Measurements from ENCODE around the gene STIM1.
"Not testable (repeated sequence)": the region's sequence is repeated elsewhere in the genome, so short reads cannot be mapped to it uniquely, and the experiment has no call there.

STIM1 gene

DNA sequence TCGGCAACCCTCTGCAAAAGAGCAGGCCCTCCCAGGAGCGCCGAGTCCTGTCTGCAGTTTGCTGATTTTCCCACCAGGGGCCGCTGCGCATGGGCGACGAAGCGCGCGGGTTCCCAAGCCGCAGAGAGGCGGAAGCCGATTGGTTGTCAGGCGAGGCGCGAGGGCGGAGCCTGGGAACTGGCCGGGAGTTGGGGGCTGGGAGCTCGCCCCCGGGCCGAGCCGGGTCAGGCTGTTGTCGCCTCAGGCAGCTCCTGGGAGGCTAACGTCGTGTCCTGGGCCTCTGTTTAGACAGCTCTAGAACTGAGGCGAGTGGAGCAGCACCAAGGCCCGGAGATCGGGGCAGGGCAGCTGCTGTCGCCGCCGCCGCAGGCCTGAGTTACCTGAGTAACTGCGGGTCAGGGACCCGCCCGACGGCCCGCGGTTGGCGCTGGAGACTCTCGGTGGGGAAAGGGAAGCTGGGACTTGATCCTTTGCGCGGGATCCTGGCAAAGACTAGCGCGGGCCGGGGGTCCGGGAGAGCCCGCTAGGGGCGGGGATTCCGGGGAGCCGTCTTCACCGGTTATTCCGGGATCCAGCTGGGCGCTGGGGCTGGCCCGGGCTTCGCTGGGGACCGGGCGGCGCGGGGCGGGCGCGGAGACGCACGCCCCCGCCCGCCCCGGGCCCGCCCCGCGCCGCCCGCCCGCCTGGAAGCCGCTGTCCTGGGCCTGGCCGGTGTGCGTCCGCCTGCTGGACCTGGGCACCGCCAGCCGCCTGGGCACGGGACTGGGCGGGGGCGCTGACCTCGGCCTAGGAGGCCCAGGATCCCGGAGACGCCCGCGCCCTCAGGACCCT, at the start of gene STIM1:
TSS of gene STIM1 (plus strand) at position 688 of the 831 bp plus-strand sequence. CDS start 607 bp downstream, outside the sequence.
- peak; percentile 81 to 89 for DNase-seq

GRCh38 chr11:3807909-3808860, 47.3 kb upstream of the STIM1 start, which contains the start of gene PGAP2:
TSS of gene PGAP2 (plus strand) at chr11:3808560. CDS start at chr11:3811260, 2,700 bp downstream.
- peak in 1 of 2 experiments; percentile 22 for DNase-seq

- peak in 1 of 2 experiments; percentile 42 for DNase-seq
Measured at GRCh38 chr11:3808861-3809623, 46.4 kb upstream of the STIM1 start.

DNA sequence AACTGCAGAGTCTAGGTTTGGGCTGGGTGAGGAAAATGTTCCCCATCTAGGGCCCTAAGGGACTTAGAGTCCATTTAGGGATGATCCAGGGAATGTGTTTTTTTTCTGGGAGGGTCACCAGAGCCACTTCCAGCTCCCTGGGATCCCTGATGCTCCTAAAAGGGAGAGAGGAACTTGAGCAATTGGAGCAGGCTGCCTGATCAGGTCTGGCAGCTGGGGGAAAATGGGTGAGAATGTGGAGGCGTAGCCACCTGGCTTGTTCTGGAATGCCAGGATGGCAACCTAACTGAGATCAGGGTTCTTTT, 45.9 kb upstream of the STIM1 start:
- no peak for DNase-seq

- no peak for DNase-seq
Measured at GRCh38 chr11:3810446-3810845, 45.0 kb upstream of the STIM1 start.

- DNase-seq: no peak
Measured at GRCh38 chr11:3810951-3811350, 44.5 kb upstream of the STIM1 start.

DNA sequence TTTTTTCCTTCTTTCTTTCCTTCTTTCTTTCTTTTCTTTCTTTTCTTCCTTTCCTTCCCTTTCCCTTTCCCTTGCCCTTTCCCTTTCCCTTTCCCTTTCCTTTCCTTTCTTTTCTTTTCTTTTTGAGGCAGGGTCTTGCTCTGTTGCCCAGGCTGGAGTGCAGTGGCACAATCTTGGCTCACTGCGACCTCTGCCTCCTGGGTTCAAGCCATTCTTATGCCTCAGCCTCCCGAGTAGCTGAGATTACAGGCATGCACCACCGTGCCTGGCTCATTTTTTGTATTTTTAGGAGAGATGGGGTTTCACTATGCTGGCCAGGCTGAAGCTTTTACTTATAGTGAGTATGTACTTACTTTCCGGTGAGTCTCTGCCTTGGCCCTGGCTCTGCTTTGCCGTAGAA, 40.6 kb upstream of the STIM1 start:
- not testable (repeated sequence) for DNase-seq

DNA sequence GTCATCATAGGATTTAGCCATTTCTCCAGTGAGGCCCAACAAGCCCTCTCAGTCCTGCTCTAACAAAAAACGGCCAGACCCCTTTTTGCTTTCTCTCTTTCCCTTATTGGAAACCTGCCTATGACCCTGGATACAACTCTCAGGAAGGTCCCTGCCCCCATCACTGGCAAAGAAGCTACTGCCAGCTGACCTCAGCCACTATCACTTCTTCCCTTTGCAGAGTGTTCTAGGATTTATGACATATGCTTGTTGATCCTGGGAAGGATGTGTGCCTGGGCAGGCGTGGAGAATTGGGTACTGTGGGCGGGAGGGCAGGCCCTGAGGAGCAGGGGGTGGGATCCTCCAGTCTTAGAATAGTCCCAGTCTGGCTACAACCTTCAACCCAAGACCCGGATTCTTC, 39.6 kb upstream of the STIM1 start:
- DNase-seq: no peak

GRCh38 chr11:3816673-3817072, 38.8 kb upstream of the STIM1 start:
- DNase-seq: no peak

DNA sequence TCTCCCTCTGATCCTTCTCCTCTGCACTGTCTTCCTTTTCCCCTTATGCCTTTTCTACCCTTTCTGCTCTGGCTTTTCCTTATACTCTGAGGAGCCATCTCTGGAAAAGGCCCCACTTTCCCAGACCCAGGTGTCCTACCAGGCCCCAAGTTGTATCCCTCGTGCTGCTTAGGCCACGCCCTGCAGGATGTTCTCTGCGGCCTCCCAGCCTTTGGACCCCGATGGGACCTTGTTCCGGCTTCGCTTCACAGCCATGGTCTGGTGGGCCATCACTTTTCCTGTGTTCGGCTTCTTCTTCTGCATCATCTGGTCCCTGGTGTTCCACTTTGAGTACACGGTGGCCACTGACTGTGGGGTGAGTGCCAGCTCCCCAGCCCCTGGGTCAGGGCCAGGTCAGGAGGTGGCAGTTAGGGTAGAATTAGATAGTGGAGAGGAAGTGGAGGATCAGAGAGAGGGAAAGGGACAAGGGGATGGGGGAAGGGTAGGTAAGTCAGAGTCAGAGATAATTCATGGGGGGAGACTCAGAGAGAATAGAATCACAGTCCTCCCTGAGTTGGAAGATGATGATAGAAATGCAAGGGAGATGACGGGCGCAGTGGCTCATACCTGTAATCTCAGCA, 38.2 kb upstream of the STIM1 start:
- no peak for DNase-seq

GRCh38 chr11:3820971-3821370, 34.5 kb upstream of the STIM1 start:
- DNase-seq: no peak

- no peak for DNase-seq
Measured at GRCh38 chr11:3822312-3822711, 33.2 kb upstream of the STIM1 start.

- no peak for DNase-seq
Measured at GRCh38 chr11:3823303-3823702, 32.2 kb upstream of the STIM1 start.

- no peak for DNase-seq
Measured at GRCh38 chr11:3823762-3824506, 31.5 kb upstream of the STIM1 start.

- DNase-seq: peak in 1 of 2 experiments; percentile 21
Measured at GRCh38 chr11:3824714-3825472, 30.6 kb upstream of the STIM1 start.

DNA sequence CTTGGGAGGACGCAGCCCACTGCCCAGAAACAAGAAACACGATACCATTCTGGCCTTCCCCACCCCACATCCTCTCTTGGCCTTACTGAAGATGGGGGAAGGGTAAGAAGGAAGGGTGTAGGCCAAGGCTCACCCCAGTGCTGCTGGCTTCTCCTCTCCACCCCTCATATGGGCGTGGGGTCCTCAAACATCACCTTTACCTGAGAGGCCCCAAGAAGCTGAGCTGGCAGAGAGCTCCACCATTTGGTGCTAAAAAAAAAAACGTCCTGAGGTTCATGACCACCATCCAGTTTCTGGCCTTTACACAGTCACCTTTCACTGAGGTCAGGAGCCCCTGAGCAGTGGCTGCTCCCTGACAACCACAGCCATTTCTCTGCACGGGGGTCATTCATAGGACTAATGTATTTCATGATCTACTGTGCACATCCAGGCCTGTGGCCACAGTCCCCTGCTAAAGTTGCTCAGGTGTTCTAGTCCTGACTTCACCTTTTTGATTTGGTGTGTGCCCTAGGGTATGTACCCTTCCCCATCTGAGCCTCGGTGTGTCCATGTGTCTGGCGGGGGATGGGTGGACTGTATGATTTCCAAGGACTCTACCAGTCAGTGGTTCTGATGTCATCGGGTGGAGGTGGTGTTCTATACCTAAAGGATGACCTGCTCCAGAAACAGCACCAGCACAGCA, 29.9 kb upstream of the STIM1 start:
- no peak for DNase-seq

DNA sequence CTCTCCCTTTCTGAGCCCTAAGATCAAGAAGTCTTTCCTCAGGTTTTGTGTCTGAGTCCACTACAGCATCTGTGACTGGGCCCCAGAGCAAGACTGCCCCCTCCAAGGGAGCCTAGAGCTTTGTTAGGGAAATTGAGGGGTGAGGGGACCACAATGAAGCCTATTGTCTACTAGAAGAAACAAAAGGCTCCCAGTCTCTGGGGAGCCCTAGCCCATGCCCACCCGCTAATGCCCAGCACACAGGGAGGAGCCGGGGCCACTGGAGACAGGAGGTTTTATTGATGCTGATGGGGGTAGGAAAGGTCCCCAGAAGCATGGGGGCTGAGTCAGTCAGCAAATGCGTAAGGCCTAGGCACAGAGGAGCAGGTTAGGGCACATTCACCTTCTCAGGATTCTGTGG, 28.7 kb upstream of the STIM1 start:
- no peak for DNase-seq

DNA sequence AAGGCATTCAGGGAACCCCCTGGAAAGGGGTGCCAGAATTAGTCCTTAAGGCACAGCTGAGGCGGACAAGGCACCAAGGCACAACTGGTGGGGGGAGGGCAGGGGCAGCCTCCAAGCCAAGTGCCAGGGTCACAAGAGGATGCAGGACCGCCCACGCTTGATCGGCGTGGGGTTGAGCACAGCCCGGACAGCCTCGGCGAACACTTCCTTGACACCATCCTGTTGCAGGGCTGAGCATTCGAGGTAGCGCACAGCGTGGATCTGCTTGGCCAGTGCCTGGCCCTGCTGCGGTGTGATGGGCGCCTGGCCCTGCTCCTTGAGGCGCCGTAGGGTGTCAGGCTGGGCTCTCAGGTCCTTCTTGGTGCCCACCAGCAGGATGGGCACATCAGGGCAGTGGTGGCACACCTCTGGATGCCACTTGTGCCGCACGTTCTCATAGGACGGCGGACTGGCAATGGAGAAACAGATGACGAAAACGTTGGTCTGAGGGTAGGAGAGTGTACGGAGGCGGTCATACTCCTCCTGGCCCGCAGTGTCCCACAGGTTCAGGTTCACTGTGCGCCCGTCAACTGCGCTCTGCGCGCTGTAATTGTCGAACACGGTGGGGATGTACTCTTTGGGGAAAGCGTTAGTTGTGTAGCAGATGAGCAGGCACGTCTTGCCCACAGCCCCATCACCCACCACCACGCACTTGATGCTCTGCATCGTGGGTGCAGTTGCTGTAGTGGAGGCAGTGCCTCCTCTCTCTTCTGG, 27.9 kb upstream of the STIM1 start:
- DNase-seq: no peak

DNA sequence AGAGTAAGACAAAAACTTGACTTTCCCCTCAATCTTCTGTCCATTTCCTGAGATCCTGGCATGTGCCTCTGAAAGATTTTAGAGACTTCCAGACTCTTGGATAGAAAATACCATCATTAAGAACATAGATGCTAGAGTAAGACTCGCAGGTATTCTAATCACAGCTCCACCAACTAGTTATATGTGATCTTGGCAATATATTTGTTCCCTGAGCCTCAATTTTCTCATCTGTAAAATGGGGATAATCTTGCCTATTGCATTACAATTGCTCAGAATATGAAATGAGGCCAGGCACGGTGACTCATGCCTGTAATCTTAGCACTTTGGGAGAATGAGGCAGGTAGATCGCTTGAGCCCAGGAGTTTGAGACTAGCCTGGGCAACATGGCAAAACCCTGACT, 25.4 kb upstream of the STIM1 start:
- DNase-seq: no peak

GRCh38 chr11:3830730-3831129, 24.7 kb upstream of the STIM1 start:
- DNase-seq: no peak

Measured in SW 1271 (cell line).